SK-N-SH (cell line): ENCODE measurements around the gene SERPINI1. TPM values are rescaled to one million over a fixed set of nuclear protein-coding genes. Genes with fewer than 3 reads are reported as not detected.

ENCODE experiments used
- CTCF ChIA-PET: fragments of 300-600, 350-600 bp; formaldehyde crosslinking; extraction: SDS; loops from one replicate; lab custom pipeline; 2021; lab: Yijun Ruan, JAX
- POLR2A ChIA-PET: fragments of 350-600 bp; sonication (Branson Sonifier 250); formaldehyde crosslinking; extraction: SDS; loops from one replicate; lab custom pipeline; 2020; ENCODE audit warnings: antibody characterized with exemption, inconsistent platforms; lab: Yijun Ruan, JAX
- DNase-seq: peaks from one replicate; pipeline ENCODE4 v3.0.0; 2012
- H2AFZ ChIP-seq: fragments of 200-600 bp; sonication (generic); 2 replicates; pipeline ENCODE4 v1.8.1; 2016; ENCODE audit warnings: antibody characterized with exemption, mild to moderate bottlenecking, low read depth
- H3F3A ChIP-seq: fragments of 200-600 bp; sonication (generic); replicated peaks from 2 replicates; pipeline ENCODE3; 2016; ENCODE audit warnings: antibody characterized with exemption, mild to moderate bottlenecking; ENCODE audit not compliant: insufficient read depth
- H3K27ac ChIP-seq, 2 experiments: fragments of 200-500 bp in 1 of 2; fragments of 200-600 bp in 1 of 2; sonication (Bioruptor generic) in 1 of 2; sonication (generic), shearing (Covaris generic) in 1 of 2; 2 replicates each; pipeline versions ENCODE4 v1.5.1 to v1.6.1; 2014 to 2016; ENCODE audit warnings: low read depth in 2 of 2, inconsistent platforms in 1 of 2, low read length in 1 of 2, mild to moderate bottlenecking in 1 of 2, mixed read lengths in 1 of 2
- H3K27me3 ChIP-seq: fragments of 200-600 bp; sonication (generic), shearing (Covaris generic); 2 replicates; pipeline ENCODE4 v1.6.1; 2016; ENCODE audit warnings: mixed run types; ENCODE audit not compliant: insufficient read depth
- H3K36me3 ChIP-seq, 2 experiments: fragments of 200-500 bp in 1 of 2; fragments of 200-600 bp in 1 of 2; sonication (Bioruptor generic) in 1 of 2; sonication (generic) in 1 of 2; replicated peaks in 1 of 2; 2 replicates each; pipeline versions ENCODE3 to v1.5.1; 2014 to 2016; ENCODE audit warnings: low read length in 1 of 2, mild to moderate bottlenecking in 1 of 2; ENCODE audit not compliant: insufficient read depth in 2 of 2, control insufficient read depth in 1 of 2
- H3K4me1 ChIP-seq, 2 experiments: fragments of 200-500 bp in 1 of 2; fragments of 200-600 bp in 1 of 2; sonication (Bioruptor generic) in 1 of 2; sonication (generic), shearing (Covaris generic) in 1 of 2; 2 replicates each; pipeline versions ENCODE4 v1.5.1 to v1.6.1; 2014 to 2016; ENCODE audit warnings: low read depth in 1 of 2, low read length in 1 of 2, mixed run types in 1 of 2; ENCODE audit not compliant: insufficient read depth in 2 of 2, control insufficient read depth in 1 of 2
- H3K4me2 ChIP-seq: fragments of 200-600 bp; sonication (generic), shearing (Covaris generic); 2 replicates; pipeline ENCODE4 v1.6.1; 2017; ENCODE audit warnings: mixed run types
- H3K4me3 ChIP-seq, 2 experiments: fragments of 200-500 bp in 1 of 2; fragments of 200-600 bp in 1 of 2; sonication (Bioruptor generic) in 1 of 2; sonication (generic), shearing (Covaris generic) in 1 of 2; 2 replicates each; pipeline versions ENCODE4 v1.5.1 to v1.8.1; 2014 to 2016; ENCODE audit warnings: low read depth in 2 of 2, inconsistent platforms in 1 of 2, low read length in 1 of 2, mild to moderate bottlenecking in 1 of 2, mixed read lengths in 1 of 2, moderate library complexity in 1 of 2
- H3K79me2 ChIP-seq: fragments of 200-600 bp; sonication (generic); 2 replicates; pipeline ENCODE4 v1.8.1; 2017; ENCODE audit warnings: mild to moderate bottlenecking; ENCODE audit not compliant: insufficient read depth
- H3K9ac ChIP-seq: fragments of 200-600 bp; sonication (generic); 2 replicates; pipeline ENCODE4 v1.6.1; 2017; ENCODE audit warnings: mixed run types
- H3K9me2 ChIP-seq: fragments of 200-600 bp; sonication (generic); 2 replicates; pipeline ENCODE4 v1.6.1; 2017; ENCODE audit warnings: mixed run types
- H3K9me3 ChIP-seq: fragments of 200-600 bp; sonication (generic); 2 replicates; pipeline ENCODE4 v1.6.1; 2017; ENCODE audit warnings: mixed run types, mild to moderate bottlenecking, moderate library complexity
- H4K20me1 ChIP-seq: fragments of 200-600 bp; sonication (generic); 2 replicates; pipeline ENCODE4 v1.6.1; 2017; ENCODE audit warnings: mild to moderate bottlenecking, mixed run types; ENCODE audit not compliant: insufficient read depth
- CHD2 ChIP-seq: fragments of 150-350 bp; IDR thresholded peaks from 2 replicates; pipeline ENCODE4 v1.6.1; 2018; ENCODE audit warnings: low read length; ENCODE audit not compliant: partially characterized antibody
- FOXM1 ChIP-seq: IDR thresholded peaks from 2 replicates; pipeline ENCODE4 v1.4.0; 2012; ENCODE audit warnings: low read depth, mild to moderate bottlenecking
- NRF1 ChIP-seq: IDR thresholded peaks from 2 replicates; pipeline ENCODE4 v1.6.1; 2012; ENCODE audit warnings: low read depth, mild to moderate bottlenecking, low read length
- POLR2AphosphoS5 ChIP-seq: IDR thresholded peaks from 2 replicates; pipeline ENCODE4 v1.6.1; 2012; ENCODE audit warnings: low read depth, low read length
- RAD21 ChIP-seq: IDR thresholded peaks from 2 replicates; pipeline ENCODE4 v1.6.1; 2012; ENCODE audit warnings: mild to moderate bottlenecking, low read length
- RCOR1 ChIP-seq: fragments of 150-350 bp; IDR thresholded peaks from 2 replicates; pipeline ENCODE4 v1.6.1; 2017; ENCODE audit warnings: antibody characterized with exemption, low read length
- RFX5 ChIP-seq: IDR thresholded peaks from 2 replicates; pipeline ENCODE4 v1.6.1; 2012; ENCODE audit warnings: mild to moderate bottlenecking, improper control_type of control experiment, low read length
- TAF1 ChIP-seq: IDR thresholded peaks from 2 replicates; pipeline ENCODE4 v1.6.1; 2012; ENCODE audit warnings: low read depth, mild to moderate bottlenecking, low read length, moderate library complexity, borderline replicate concordance
- TCF12 ChIP-seq: IDR thresholded peaks from 2 replicates; pipeline ENCODE4 v1.4.0; 2012
- WGBS: methylation state at CpG from one replicate; pipeline ENCODE4 v1.1.6; 2017; ENCODE audit warnings: low lambda C conversion rate; 5-methylcytosine and 5-hydroxymethylcytosine counted together
- polyA plus RNA-seq, 3 experiments: library from polyadenylated mRNA; depleted of rRNA; stranded (reverse); fragments of >200 nt; gene quantifications; 2 replicates each; pipeline ENCODE4 v1.2.3, GENCODE V29; 2012
- TF ChIP-seq, protein P1 (sequence below): IDR thresholded peaks from 2 replicates; pipeline ENCODE4; 2012
- TF ChIP-seq, protein P2 (sequence below): fragments of 200-600 bp; sonication (generic); IDR thresholded peaks from 2 replicates; pipeline ENCODE4 v1.6.1; 2017; ENCODE audit warnings: antibody characterized with exemption, mild to moderate bottlenecking, moderate library complexity
- TF ChIP-seq, protein P3 (sequence below): IDR thresholded peaks from 2 replicates; pipeline ENCODE4 v1.4.0; 2012; ENCODE audit warnings: low read depth

The SERPINI1 gene
- polyA plus RNA-seq, 1 of the 3 experiments (the other 2 are of a cell fraction) = 1.9 TPM

DNA sequence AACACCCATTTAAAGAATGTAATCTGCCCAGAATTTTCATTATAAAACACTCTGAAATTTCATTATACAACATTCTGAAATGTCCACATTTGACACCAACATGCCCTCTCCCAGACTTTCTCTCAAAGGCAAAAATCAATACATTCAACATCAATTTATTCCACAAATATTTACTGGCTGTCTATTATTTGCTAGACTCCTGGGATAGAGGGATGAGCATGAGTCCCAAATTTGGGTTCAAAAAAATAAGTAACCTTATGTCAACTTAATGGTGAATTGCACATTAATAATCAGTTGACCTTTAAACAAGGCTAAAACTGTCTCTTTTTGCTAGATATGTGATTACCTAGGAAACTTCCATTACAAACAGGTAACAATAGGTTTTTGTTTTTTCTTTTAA lies 109.0 kb downstream of the SERPINI1 start (continued):
- TF ChIP-seq, protein P1, sequence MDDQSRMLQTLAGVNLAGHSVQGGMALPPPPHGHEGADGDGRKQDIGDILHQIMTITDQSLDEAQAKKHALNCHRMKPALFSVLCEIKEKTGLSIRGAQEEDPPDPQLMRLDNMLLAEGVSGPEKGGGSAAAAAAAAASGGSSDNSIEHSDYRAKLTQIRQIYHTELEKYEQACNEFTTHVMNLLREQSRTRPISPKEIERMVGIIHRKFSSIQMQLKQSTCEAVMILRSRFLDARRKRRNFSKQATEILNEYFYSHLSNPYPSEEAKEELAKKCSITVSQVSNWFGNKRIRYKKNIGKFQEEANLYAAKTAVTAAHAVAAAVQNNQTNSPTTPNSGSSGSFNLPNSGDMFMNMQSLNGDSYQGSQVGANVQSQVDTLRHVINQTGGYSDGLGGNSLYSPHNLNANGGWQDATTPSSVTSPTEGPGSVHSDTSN = no peak
- TF ChIP-seq RFX5 (no peak), CHD2 (no peak), RAD21 (no peak), FOXM1 (no peak), POLR2AphosphoS5 (no peak)
- TF ChIP-seq, protein P2, sequence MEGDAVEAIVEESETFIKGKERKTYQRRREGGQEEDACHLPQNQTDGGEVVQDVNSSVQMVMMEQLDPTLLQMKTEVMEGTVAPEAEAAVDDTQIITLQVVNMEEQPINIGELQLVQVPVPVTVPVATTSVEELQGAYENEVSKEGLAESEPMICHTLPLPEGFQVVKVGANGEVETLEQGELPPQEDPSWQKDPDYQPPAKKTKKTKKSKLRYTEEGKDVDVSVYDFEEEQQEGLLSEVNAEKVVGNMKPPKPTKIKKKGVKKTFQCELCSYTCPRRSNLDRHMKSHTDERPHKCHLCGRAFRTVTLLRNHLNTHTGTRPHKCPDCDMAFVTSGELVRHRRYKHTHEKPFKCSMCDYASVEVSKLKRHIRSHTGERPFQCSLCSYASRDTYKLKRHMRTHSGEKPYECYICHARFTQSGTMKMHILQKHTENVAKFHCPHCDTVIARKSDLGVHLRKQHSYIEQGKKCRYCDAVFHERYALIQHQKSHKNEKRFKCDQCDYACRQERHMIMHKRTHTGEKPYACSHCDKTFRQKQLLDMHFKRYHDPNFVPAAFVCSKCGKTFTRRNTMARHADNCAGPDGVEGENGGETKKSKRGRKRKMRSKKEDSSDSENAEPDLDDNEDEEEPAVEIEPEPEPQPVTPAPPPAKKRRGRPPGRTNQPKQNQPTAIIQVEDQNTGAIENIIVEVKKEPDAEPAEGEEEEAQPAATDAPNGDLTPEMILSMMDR = no peak

DNA sequence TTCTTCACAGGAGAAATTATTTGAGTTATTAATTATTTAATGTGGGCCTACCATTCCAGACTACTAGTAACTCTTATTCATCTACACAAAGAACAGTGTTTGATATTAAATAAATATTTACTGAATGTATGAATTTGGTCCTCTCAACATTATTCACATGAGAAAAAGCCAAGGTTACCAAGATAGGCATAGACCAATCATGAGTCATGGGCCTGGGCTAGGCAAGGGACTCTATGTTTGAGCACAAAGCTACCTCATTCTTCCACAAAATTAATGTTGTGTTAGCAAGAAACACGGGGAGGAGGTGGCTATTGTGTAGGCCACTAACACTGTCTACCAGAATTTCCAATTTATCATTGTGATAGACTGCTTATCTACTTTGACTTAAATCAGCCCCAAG lies 115.7 kb downstream of the SERPINI1 start:
- ChIA-PET CTCF (interaction anchor here (0.8 kb wide), 1 partner anchor 31 kb away, joined by 3 read pairs; no protein-coding TSS in a partner anchor), POLR2A (no interaction called here)
- H3K9ac ChIP-seq = no peak overlapping the region
- 5% methylated on average over 1 of the region's 1 CpG for WGBS
- H3K4me2 ChIP-seq = no peak overlapping the region
- H3K36me3 ChIP-seq = no peaks in the 10 kb centered on the region
- no peaks in the 10 kb centered on the region for H3K9me3 ChIP-seq
- H3K27ac ChIP-seq = no peak overlapping the region
- H3K79me2 ChIP-seq = no peaks in the 10 kb centered on the region
- no peak overlapping the region for H3K4me3 ChIP-seq
- H3K27me3 ChIP-seq = no peaks in the 10 kb centered on the region
- DNase-seq = no peak
- no peaks in the 10 kb centered on the region for H4K20me1 ChIP-seq
- H3F3A ChIP-seq = no peaks in the 10 kb centered on the region
- H3K4me1 ChIP-seq = no peaks in the 10 kb centered on the region
- H3K9me2 ChIP-seq = no peaks in the 10 kb centered on the region
- H2AFZ ChIP-seq = 0 out of 2 replicates have a peak overlapping the region, but pooled peaks have one; percentile 8
- TF ChIP-seq CHD2 (no peak), FOXM1 (no peak)

DNA sequence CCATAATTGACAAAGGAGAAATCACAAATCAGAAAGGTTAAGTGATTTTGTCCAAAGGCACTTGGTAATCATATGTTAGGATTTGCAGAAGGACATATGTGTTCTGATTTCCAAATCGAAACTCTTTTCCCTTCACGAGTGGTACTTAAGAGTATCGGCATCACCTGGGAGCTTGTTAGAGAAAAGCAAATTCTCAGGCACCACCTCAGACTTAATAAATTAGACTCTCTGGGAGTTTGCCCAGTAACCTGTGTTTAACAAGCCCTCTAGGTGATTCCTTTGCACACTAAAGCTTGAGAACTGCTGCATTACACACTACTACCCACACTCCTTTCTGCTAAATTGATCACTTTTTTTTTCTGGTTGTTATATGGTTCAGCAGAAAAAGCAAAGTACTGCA lies 116.2 kb downstream of the SERPINI1 start:
- no peak overlapping the region for H3K27ac ChIP-seq
- H2AFZ ChIP-seq = no peak overlapping the region
- H3K79me2 ChIP-seq = no peaks in the 10 kb centered on the region
- no peaks in the 10 kb centered on the region for H3K36me3 ChIP-seq
- no peaks in the 10 kb centered on the region for H4K20me1 ChIP-seq
- CTCF ChIA-PET = no interaction called here
- H3K4me2 ChIP-seq = no peak overlapping the region
- H3K27me3 ChIP-seq = no peaks in the 10 kb centered on the region
- no peaks in the 10 kb centered on the region for H3K4me1 ChIP-seq
- H3F3A ChIP-seq = no peaks in the 10 kb centered on the region
- WGBS = 75% methylated on average over 3 of the region's 3 CpGs
- H3K9me3 ChIP-seq = no peaks in the 10 kb centered on the region
- H3K9me2 ChIP-seq = no peaks in the 10 kb centered on the region
- no peak for DNase-seq
- POLR2A ChIA-PET = no interaction called here
- H3K4me3 ChIP-seq = no peak overlapping the region
- no peak overlapping the region for H3K9ac ChIP-seq
- no peak for TF ChIP-seq TAF1
- no peak for TF ChIP-seq TCF12
- TF ChIP-seq FOXM1 = no peak
- no peak for TF ChIP-seq POLR2AphosphoS5
- TF ChIP-seq NRF1 = no peak
- TF ChIP-seq RCOR1 = no peak
- TF ChIP-seq, protein P3, sequence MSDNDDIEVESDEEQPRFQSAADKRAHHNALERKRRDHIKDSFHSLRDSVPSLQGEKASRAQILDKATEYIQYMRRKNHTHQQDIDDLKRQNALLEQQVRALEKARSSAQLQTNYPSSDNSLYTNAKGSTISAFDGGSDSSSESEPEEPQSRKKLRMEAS = no peak
